ENCODE data around the gene FANCD2. TPM values are rescaled to one million over a fixed set of nuclear protein-coding genes. Genes with fewer than 3 reads are reported as not detected.
"Not testable (repeated sequence)": the region's sequence is repeated elsewhere in the genome, so short reads cannot be mapped to it uniquely, and the experiment has no call there.

Gene FANCD2
- total RNA-seq, 1 donor from 2014 or later, result 3.6 TPM

DNA sequence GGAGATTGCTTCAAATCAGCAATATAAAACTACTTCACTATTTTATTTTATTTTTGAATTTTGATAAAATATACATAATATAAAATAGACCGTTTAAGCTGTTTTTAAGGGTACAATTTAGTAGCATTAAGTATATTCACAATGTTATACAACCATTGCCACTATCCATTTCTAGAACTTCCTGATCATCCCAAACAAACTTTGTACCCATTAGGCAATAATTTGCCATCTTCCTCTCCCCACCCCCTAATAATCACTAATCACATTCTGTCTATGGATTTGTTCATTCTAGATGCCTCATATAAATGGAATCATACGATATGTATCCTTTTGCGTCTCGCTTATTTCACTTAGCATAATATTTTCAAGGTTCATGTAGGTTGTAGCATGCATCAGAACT is 28.9 kb downstream of the FANCD2 start:
- H3K27ac Mint-ChIP-seq (ENCODE audit: unreplicated experiment), result no peak overlapping the region
- no peak overlapping the region for H3K4me3 Mint-ChIP-seq (ENCODE audit: unreplicated experiment)
- H3K9me3 Mint-ChIP-seq (ENCODE audit: low read depth), result no peaks in the 10 kb centered on the region
- peaks cover 1% of the 10 kb centered on the region for H3K36me3 Mint-ChIP-seq (ENCODE audit: low read depth)
- TF ChIP-seq, protein P1, sequence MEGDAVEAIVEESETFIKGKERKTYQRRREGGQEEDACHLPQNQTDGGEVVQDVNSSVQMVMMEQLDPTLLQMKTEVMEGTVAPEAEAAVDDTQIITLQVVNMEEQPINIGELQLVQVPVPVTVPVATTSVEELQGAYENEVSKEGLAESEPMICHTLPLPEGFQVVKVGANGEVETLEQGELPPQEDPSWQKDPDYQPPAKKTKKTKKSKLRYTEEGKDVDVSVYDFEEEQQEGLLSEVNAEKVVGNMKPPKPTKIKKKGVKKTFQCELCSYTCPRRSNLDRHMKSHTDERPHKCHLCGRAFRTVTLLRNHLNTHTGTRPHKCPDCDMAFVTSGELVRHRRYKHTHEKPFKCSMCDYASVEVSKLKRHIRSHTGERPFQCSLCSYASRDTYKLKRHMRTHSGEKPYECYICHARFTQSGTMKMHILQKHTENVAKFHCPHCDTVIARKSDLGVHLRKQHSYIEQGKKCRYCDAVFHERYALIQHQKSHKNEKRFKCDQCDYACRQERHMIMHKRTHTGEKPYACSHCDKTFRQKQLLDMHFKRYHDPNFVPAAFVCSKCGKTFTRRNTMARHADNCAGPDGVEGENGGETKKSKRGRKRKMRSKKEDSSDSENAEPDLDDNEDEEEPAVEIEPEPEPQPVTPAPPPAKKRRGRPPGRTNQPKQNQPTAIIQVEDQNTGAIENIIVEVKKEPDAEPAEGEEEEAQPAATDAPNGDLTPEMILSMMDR (IDR thresholded peaks at IDR 0.05), result no peak
- no peaks in the 10 kb centered on the region for H3K4me1 Mint-ChIP-seq (ENCODE audit: low read depth)
- no peaks in the 10 kb centered on the region for H3K27me3 Mint-ChIP-seq (ENCODE audit: low read depth)
- no peak for DNase-seq (ENCODE audit: low spot score)

DNA sequence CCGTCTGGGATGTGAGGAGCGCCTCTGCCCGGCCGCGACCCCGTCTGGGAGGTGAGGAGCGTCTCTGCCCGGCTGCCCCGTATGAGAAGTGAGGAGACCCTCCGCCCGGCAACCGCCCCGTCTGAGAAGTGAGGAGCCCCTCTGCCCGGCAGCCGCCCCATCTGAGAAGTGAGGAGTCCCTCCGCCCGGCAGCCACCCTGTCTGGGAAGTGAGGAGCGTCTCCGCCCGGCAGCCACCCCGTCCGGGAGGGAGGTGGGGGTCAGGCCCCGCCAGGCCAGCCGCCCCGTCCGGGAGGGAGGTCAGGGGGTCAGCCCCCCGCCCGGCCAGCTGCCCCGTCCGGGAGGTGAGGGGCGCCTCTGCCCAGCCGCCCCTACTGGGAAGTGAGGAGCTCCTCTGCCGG is 43.8 kb downstream of the FANCD2 start:
- not testable (repeated sequence) for DNase-seq (ENCODE audit: low spot score); H3K27me3 Mint-ChIP-seq (ENCODE audit: low read depth); H3K4me1 Mint-ChIP-seq (ENCODE audit: low read depth); H3K4me3 Mint-ChIP-seq (ENCODE audit: unreplicated experiment); H3K9me3 Mint-ChIP-seq (ENCODE audit: low read depth); H3K27ac Mint-ChIP-seq (ENCODE audit: unreplicated experiment)
- peaks cover 15% of the 10 kb centered on the region for H3K36me3 Mint-ChIP-seq (ENCODE audit: low read depth)

DNA sequence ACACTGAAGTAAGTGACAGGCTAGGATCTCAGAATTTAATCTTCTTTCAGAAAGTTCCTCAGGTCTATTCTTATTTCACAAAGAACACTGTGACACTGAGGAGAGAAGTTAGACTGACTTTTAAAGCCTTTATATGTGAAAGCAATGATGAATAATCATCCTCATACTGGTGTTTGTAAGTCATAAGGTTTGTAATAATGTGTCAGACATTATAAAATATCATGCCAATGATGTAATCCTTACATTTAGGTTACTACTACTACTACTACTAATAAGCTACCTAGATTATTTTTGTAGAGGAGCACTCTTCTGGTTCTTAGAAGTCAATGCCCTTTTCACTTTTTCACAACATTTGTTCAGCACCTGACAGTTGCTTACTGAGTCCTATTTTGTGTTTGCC is 48.4 kb downstream of the FANCD2 start:
- TF ChIP-seq, protein P1 (IDR thresholded peaks at IDR 0.05), result no peak
- no peak overlapping the region for H3K4me3 Mint-ChIP-seq (ENCODE audit: unreplicated experiment)
- no peak overlapping the region for H3K27ac Mint-ChIP-seq (ENCODE audit: unreplicated experiment)
- H3K27me3 Mint-ChIP-seq (ENCODE audit: low read depth), result no peaks in the 10 kb centered on the region
- peaks cover 2% of the 10 kb centered on the region for H3K36me3 Mint-ChIP-seq (ENCODE audit: low read depth)
- H3K9me3 Mint-ChIP-seq (ENCODE audit: low read depth), result no peaks in the 10 kb centered on the region
- H3K4me1 Mint-ChIP-seq (ENCODE audit: low read depth), result no peaks in the 10 kb centered on the region
- DNase-seq (ENCODE audit: low spot score), result no peak

DNA sequence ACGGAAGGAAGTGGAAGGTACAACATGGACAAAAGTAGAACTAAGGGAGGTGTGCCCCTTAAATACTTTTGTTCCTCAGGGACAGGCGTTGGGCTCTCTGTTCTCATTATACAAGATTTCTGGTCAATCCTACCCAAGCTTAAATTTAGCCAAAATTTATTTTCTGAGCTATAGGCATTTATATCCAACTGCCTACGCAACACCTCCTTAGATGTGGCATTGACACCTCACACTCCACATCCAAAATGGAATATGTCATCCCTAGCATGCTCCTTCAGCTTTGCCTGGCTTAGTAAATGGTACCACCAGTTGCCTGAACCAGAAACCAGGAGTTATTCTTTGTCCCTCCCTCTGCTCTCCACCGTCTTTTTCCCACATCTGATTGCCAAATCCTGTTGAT is 55.6 kb downstream of the FANCD2 start:
- H3K4me3 Mint-ChIP-seq (ENCODE audit: unreplicated experiment), result no peak overlapping the region
- H3K36me3 Mint-ChIP-seq (ENCODE audit: low read depth), result peaks cover 7% of the 10 kb centered on the region
- H3K27ac Mint-ChIP-seq (ENCODE audit: unreplicated experiment), result no peak overlapping the region
- TF ChIP-seq, protein P1 (IDR thresholded peaks at IDR 0.05), result no peak
- H3K27me3 Mint-ChIP-seq (ENCODE audit: low read depth), result no peaks in the 10 kb centered on the region
- no peak for DNase-seq (ENCODE audit: low spot score)
- no peaks in the 10 kb centered on the region for H3K4me1 Mint-ChIP-seq (ENCODE audit: low read depth)
- no peaks in the 10 kb centered on the region for H3K9me3 Mint-ChIP-seq (ENCODE audit: low read depth)

DNA sequence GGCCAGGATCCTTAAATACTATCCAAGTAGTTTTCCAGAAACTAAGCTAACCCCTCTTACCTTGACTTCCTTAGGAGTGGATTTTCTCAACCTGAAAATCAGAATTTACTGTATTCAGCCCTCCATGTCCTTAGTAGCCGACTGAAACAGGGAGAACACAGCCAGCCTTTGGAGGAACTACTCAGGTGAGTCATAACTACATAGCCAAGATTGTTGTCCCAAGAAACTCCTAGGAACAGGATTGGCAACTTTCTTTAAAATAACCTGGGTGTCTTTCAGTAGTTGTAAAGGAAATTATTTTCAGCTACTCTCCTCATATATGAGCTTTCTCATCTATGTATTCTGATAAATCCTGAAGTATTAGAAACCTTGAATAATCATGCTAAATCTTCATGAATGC is 59.5 kb downstream of the FANCD2 start:
- Mint-ChIP-seq H3K4me3 (ENCODE audit: unreplicated experiment) (no peak overlapping the region), H3K27ac (ENCODE audit: unreplicated experiment) (no peak overlapping the region), H3K27me3 (ENCODE audit: low read depth) (no peaks in the 10 kb centered on the region), H3K36me3 (ENCODE audit: low read depth) (peaks cover 5% of the 10 kb centered on the region), H3K4me1 (ENCODE audit: low read depth) (peaks cover 2% of the 10 kb centered on the region), H3K9me3 (ENCODE audit: low read depth) (no peaks in the 10 kb centered on the region)
- TF ChIP-seq, protein P1 (IDR thresholded peaks at IDR 0.05), result no peak
- DNase-seq (ENCODE audit: low spot score), result no peak

DNA sequence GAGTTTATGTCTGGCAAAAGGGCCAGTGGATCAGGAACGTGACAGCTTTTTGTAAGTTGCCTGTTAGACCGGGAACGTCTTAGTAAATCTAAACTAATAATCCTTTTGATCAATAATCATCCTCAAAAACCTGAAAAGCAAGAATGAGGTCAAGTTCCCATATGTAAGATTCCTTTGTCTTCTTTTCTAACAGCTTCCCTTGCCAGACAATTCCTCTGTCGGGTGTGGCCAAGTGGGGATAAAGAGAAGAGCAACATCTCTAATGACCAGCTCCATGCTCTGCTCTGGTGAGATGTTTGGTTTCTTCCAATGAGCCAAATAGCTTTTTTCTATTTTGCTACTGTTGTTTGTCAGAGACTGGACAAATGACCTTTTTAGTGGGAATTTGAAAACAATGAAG is 62.0 kb downstream of the FANCD2 start:
- H3K36me3 Mint-ChIP-seq (ENCODE audit: low read depth), result peaks cover 3% of the 10 kb centered on the region

More for the DNA sequence above, 62.0 kb downstream of the FANCD2 start:
- no peaks in the 10 kb centered on the region for H3K27me3 Mint-ChIP-seq (ENCODE audit: low read depth)
- no peak overlapping the region for H3K27ac Mint-ChIP-seq (ENCODE audit: unreplicated experiment)
- no peaks in the 10 kb centered on the region for H3K9me3 Mint-ChIP-seq (ENCODE audit: low read depth)
- no peak for DNase-seq (ENCODE audit: low spot score)
- no peak overlapping the region for H3K4me3 Mint-ChIP-seq (ENCODE audit: unreplicated experiment)
- H3K4me1 Mint-ChIP-seq (ENCODE audit: low read depth), result peaks cover 2% of the 10 kb centered on the region
- TF ChIP-seq, protein P1 (IDR thresholded peaks at IDR 0.05), result no peak

Measured in chondrocyte (in vitro differentiated cells).